Activated T-cell treated with anti-CD3 and anti-CD28 coated beads, Interleukin-2, amount 50 U/mL, for 24 hours (primary cell): ENCODE measurements around the gene MAEA.
"Not testable (repeated sequence)": the region's sequence is repeated elsewhere in the genome, so short reads cannot be mapped to it uniquely, and the experiment has no call there.

ENCODE experiments used
- DNase-seq: peaks from one replicate; pipeline ENCODE4 v3.0.0-alpha.2; 2020
- H3K27ac Mint-ChIP-seq: 2 replicates; pipeline ENCODE4 v1.8.0; 2020; ENCODE audit warnings: mild to moderate bottlenecking, mixed read lengths
- H3K27me3 Mint-ChIP-seq: 2 replicates; pipeline ENCODE4 v1.8.0; 2020; ENCODE audit warnings: mixed read lengths
- H3K36me3 Mint-ChIP-seq: 2 replicates; pipeline ENCODE4 v1.8.0; 2020; ENCODE audit warnings: low read depth, mixed read lengths
- H3K4me1 Mint-ChIP-seq: 2 replicates; pipeline ENCODE4 v1.8.0; 2020; ENCODE audit warnings: low read depth, mixed read lengths
- H3K4me3 Mint-ChIP-seq: 2 replicates; pipeline ENCODE4 v1.8.0; 2020; ENCODE audit warnings: mild to moderate bottlenecking, moderate library complexity, mixed read lengths
- H3K9me3 Mint-ChIP-seq: 2 replicates; pipeline ENCODE4 v1.8.0; 2020; ENCODE audit warnings: mixed read lengths

MAEA gene

GRCh38 chr4:1367230-1367935, 77.7 kb downstream of the MAEA start:
- no peak overlapping the region for H3K27ac Mint-ChIP-seq
- H3K27me3 Mint-ChIP-seq: no peaks in the 10 kb centered on the region
- H3K4me1 Mint-ChIP-seq: no peaks in the 10 kb centered on the region
- H3K36me3 Mint-ChIP-seq: peaks cover 44% of the 10 kb centered on the region
- H3K4me3 Mint-ChIP-seq: no peak overlapping the region
- H3K9me3 Mint-ChIP-seq: no peaks in the 10 kb centered on the region
- DNase-seq: no peak

GRCh38 chr4:1367936-1368289, 78.2 kb downstream of the MAEA start:
- DNase-seq: no peak
- no peaks in the 10 kb centered on the region for H3K27me3 Mint-ChIP-seq
- H3K36me3 Mint-ChIP-seq: peaks cover 50% of the 10 kb centered on the region
- H3K4me1 Mint-ChIP-seq: no peaks in the 10 kb centered on the region
- no peaks in the 10 kb centered on the region for H3K9me3 Mint-ChIP-seq
- H3K4me3 Mint-ChIP-seq: no peak overlapping the region
- H3K27ac Mint-ChIP-seq: no peak overlapping the region

GRCh38 chr4:1368421-1369090, 78.9 kb downstream of the MAEA start:
- no peak for DNase-seq
- no peaks in the 10 kb centered on the region for H3K9me3 Mint-ChIP-seq
- no peaks in the 10 kb centered on the region for H3K4me1 Mint-ChIP-seq
- no peaks in the 10 kb centered on the region for H3K27me3 Mint-ChIP-seq
- peaks cover 52% of the 10 kb centered on the region for H3K36me3 Mint-ChIP-seq
- H3K4me3 Mint-ChIP-seq: no peak overlapping the region
- no peak overlapping the region for H3K27ac Mint-ChIP-seq

GRCh38 chr4:1369091-1369450, 79.4 kb downstream of the MAEA start:
- Mint-ChIP-seq H3K4me1 (no peaks in the 10 kb centered on the region), H3K27me3 (no peaks in the 10 kb centered on the region), H3K27ac (no peak overlapping the region), H3K9me3 (no peaks in the 10 kb centered on the region), H3K4me3 (no peak overlapping the region), H3K36me3 (peaks cover 56% of the 10 kb centered on the region)
- DNase-seq: no peak

- H3K27ac Mint-ChIP-seq: no peak overlapping the region
- H3K36me3 Mint-ChIP-seq: peaks cover 57% of the 10 kb centered on the region
- DNase-seq: no peak
- H3K9me3 Mint-ChIP-seq: no peaks in the 10 kb centered on the region
- no peaks in the 10 kb centered on the region for H3K4me1 Mint-ChIP-seq
- H3K27me3 Mint-ChIP-seq: no peaks in the 10 kb centered on the region
- no peak overlapping the region for H3K4me3 Mint-ChIP-seq
Measured at GRCh38 chr4:1369479-1370079, 79.9 kb downstream of the MAEA start.

GRCh38 chr4:1370321-1371124, 80.8 kb downstream of the MAEA start:
- Mint-ChIP-seq H3K9me3 (no peaks in the 10 kb centered on the region), H3K27me3 (no peaks in the 10 kb centered on the region), H3K36me3 (peaks cover 61% of the 10 kb centered on the region), H3K4me1 (no peaks in the 10 kb centered on the region), H3K4me3 (no peak overlapping the region), H3K27ac (no peak overlapping the region)
- no peak for DNase-seq

GRCh38 chr4:1371176-1372165, 81.8 kb downstream of the MAEA start:
- peaks cover 57% of the 10 kb centered on the region for H3K36me3 Mint-ChIP-seq

GRCh38 chr4:1372576-1372975, 82.9 kb downstream of the MAEA start:
- DNase-seq, H3K27ac Mint-ChIP-seq, H3K27me3 Mint-ChIP-seq, H3K4me3 Mint-ChIP-seq, H3K9me3 Mint-ChIP-seq, H3K4me1 Mint-ChIP-seq: not testable (repeated sequence)
- H3K36me3 Mint-ChIP-seq: peaks cover 53% of the 10 kb centered on the region

More at GRCh38 chr4:1371176-1372165, 81.8 kb downstream of the MAEA start:
- H3K4me3 Mint-ChIP-seq: no peak overlapping the region
- no peak overlapping the region for H3K27ac Mint-ChIP-seq
- H3K9me3 Mint-ChIP-seq: no peaks in the 10 kb centered on the region
- H3K27me3 Mint-ChIP-seq: no peaks in the 10 kb centered on the region
- H3K4me1 Mint-ChIP-seq: no peaks in the 10 kb centered on the region
- no peak for DNase-seq

GRCh38 chr4:1373892-1374705, 84.4 kb downstream of the MAEA start:
- Mint-ChIP-seq H3K4me1 (no peaks in the 10 kb centered on the region), H3K36me3 (peaks cover 46% of the 10 kb centered on the region), H3K9me3 (no peaks in the 10 kb centered on the region), H3K27me3 (no peaks in the 10 kb centered on the region), H3K27ac (no peak overlapping the region), H3K4me3 (no peak overlapping the region)
- no peak for DNase-seq

- H3K27me3 Mint-ChIP-seq: no peaks in the 10 kb centered on the region
- H3K4me3 Mint-ChIP-seq: no peak overlapping the region
- H3K36me3 Mint-ChIP-seq: peaks cover 44% of the 10 kb centered on the region
- H3K9me3 Mint-ChIP-seq: no peaks in the 10 kb centered on the region
- H3K27ac Mint-ChIP-seq: no peak overlapping the region
- DNase-seq: no peak
- H3K4me1 Mint-ChIP-seq: no peaks in the 10 kb centered on the region
Measured at GRCh38 chr4:1374706-1375045, 85.0 kb downstream of the MAEA start.

GRCh38 chr4:1375051-1375721, 85.5 kb downstream of the MAEA start:
- Mint-ChIP-seq H3K36me3 (peaks cover 39% of the 10 kb centered on the region), H3K27ac (no peak overlapping the region), H3K27me3 (no peaks in the 10 kb centered on the region), H3K9me3 (no peaks in the 10 kb centered on the region), H3K4me3 (no peak overlapping the region), H3K4me1 (no peaks in the 10 kb centered on the region)
- DNase-seq: no peak

GRCh38 chr4:1375761-1376322, 86.2 kb downstream of the MAEA start:
- H3K36me3 Mint-ChIP-seq: peaks cover 38% of the 10 kb centered on the region
- H3K4me1 Mint-ChIP-seq: no peaks in the 10 kb centered on the region

More at GRCh38 chr4:1375761-1376322, 86.2 kb downstream of the MAEA start:
- no peak overlapping the region for H3K27ac Mint-ChIP-seq
- H3K27me3 Mint-ChIP-seq: no peaks in the 10 kb centered on the region
- H3K9me3 Mint-ChIP-seq: no peaks in the 10 kb centered on the region
- no peak for DNase-seq
- no peak overlapping the region for H3K4me3 Mint-ChIP-seq
